HepG2 (cell line): ENCODE data around the gene SEMA4A. TPM values are rescaled to one million over a fixed set of nuclear protein-coding genes. Genes with fewer than 3 reads are reported as not detected.
A peak's percentile ranks its signal among the peaks of the same experiment; 100 is the strongest.

ENCODE experiments used
- DBP ChIP-seq: sonication (generic); formaldehyde crosslinking; IDR thresholded peaks from 2 replicates; pipeline ENCODE4 v1.4.0; 2020; ENCODE audit warnings: missing genetic modification reagents; ENCODE audit errors: not compliant biosample characterization
- E2F5 ChIP-seq: sonication (generic); formaldehyde crosslinking; conservative IDR thresholded peaks from 2 replicates; pipeline ENCODE4 v1.4.0; 2020; ENCODE audit warnings: missing genetic modification reagents
- EZH2 ChIP-seq: conservative IDR thresholded peaks from 2 replicates; pipeline ENCODE4 v1.6.1; 2012; ENCODE audit warnings: mild to moderate bottlenecking, low read depth, low read length, moderate library complexity
- GPN1 ChIP-seq: sonication (generic); formaldehyde crosslinking; IDR thresholded peaks from 2 replicates; pipeline ENCODE4 v1.5.1; 2020; ENCODE audit warnings: missing genetic modification reagents, borderline replicate concordance
- MAFF ChIP-seq: IDR thresholded peaks from 2 replicates; pipeline ENCODE4 v1.6.1; 2011; ENCODE audit warnings: low read depth, low read length, improper control_type of control experiment
- MIER3 ChIP-seq: IDR thresholded peaks from 2 replicates; pipeline ENCODE4 v1.6.1; 2016; ENCODE audit warnings: missing compliant biosample characterization, borderline replicate concordance
- MTA1 ChIP-seq: sonication (generic); formaldehyde crosslinking; IDR thresholded peaks from 2 replicates; pipeline ENCODE4 v1.4.0; 2020; ENCODE audit warnings: missing genetic modification reagents, mild to moderate bottlenecking, borderline replicate concordance
- RARA ChIP-seq: IDR thresholded peaks from 2 replicates; pipeline ENCODE4 v1.6.1; 2016; ENCODE audit warnings: missing genetic modification reagents, missing compliant biosample characterization
- TSC22D2 ChIP-seq: sonication (generic); formaldehyde crosslinking; IDR thresholded peaks from 2 replicates; pipeline ENCODE4 v1.5.1; 2020; ENCODE audit warnings: missing genetic modification reagents, mild to moderate bottlenecking, borderline replicate concordance
- ZFP91 ChIP-seq: sonication (generic); formaldehyde crosslinking; IDR thresholded peaks from 2 replicates; pipeline ENCODE4 v1.9.0; 2022; ENCODE audit warnings: missing genetic modification reagents, mild to moderate bottlenecking, borderline replicate concordance
- ZNF260 ChIP-seq: sonication (generic); formaldehyde crosslinking; IDR thresholded peaks from 2 replicates; pipeline ENCODE4 v1.4.0; 2020; ENCODE audit warnings: missing genetic modification reagents, low read depth, mild to moderate bottlenecking, borderline replicate concordance
- ZNF292 ChIP-seq: sonication (generic); formaldehyde crosslinking; IDR thresholded peaks from 2 replicates; pipeline ENCODE4 v1.8.1; 2022; ENCODE audit warnings: mild to moderate bottlenecking, low read depth, missing genetic modification reagents, borderline replicate concordance
- ZNF318 ChIP-seq: sonication (generic); formaldehyde crosslinking; IDR thresholded peaks from 2 replicates; pipeline ENCODE4 v1.4.0; 2020; ENCODE audit warnings: mild to moderate bottlenecking, missing genetic modification reagents
- ZNF724P ChIP-seq: sonication (generic); formaldehyde crosslinking; IDR thresholded peaks from 2 replicates; pipeline ENCODE4 v1.8.0; 2022; ENCODE audit warnings: missing genetic modification reagents, borderline replicate concordance
- ZSCAN21 ChIP-seq: sonication (generic); formaldehyde crosslinking; IDR thresholded peaks from 2 replicates; pipeline ENCODE4 v1.8.0; 2022; ENCODE audit warnings: mild to moderate bottlenecking, missing genetic modification reagents, moderate library complexity, borderline replicate concordance
- ZSCAN22 ChIP-seq: sonication (generic); formaldehyde crosslinking; IDR thresholded peaks from 2 replicates; pipeline ENCODE4 v1.4.0; 2020; ENCODE audit warnings: mild to moderate bottlenecking, missing genetic modification reagents
- polyA plus RNA-seq, 8 experiments: library from polyadenylated mRNA; depleted of rRNA in 3 of 8; stranded (reverse) in 7 of 8; unstranded in 1 of 8; fragments of >200 nt; fragmentation: Illumina TruSeq in 4 of 8; extraction: Trizol in 4 of 8; gene quantifications; 2 replicates each; pipeline versions ENCODE4 v1.2.1 to v1.2.3, GENCODE V29; 2011 to 2016; ENCODE audit warnings: low read depth in 4 of 8, missing spikeins in 1 of 8, mixed read lengths in 1 of 8; ENCODE audit not compliant: insufficient read depth in 1 of 8
- total RNA-seq, 5 experiments: library from RNA; depleted of rRNA; stranded (reverse); fragments of >200 nt; fragmentation: Illumina TruSeq; extraction: Trizol; gene quantifications; 2 replicates each; pipeline ENCODE4 v1.2.3, GENCODE V29; 2016; ENCODE audit warnings: low read depth in 1 of 5

The SEMA4A gene
- total and polyA plus RNA-seq, 2 of the 13 experiments (the other 11 are each of a cell fraction or from before 2014, with no cell fraction given) = 0.09 to 0.20 TPM

GRCh38 chr1:156140879-156141707 is 12.3 kb upstream of the SEMA4A start (continued):
- TF ChIP-seq ZNF318 (CRISPR knock-in tag) = peak; percentile 98
- TF ChIP-seq ZSCAN22 = no peak
- no peak for TF ChIP-seq ZNF260 (CRISPR knock-in tag)
- no peak; the same call in 1 of the 2 replicates for TF ChIP-seq TSC22D2 (CRISPR knock-in tag)
- no peak for TF ChIP-seq MIER3 (CRISPR knock-in tag)
- peak; percentile 53; the same call in 1 of the 2 replicates for TF ChIP-seq ZFP91 (CRISPR knock-in tag)
- no peak for TF ChIP-seq DBP (CRISPR knock-in tag)
- no peak for TF ChIP-seq RARA (CRISPR knock-in tag)
- TF ChIP-seq MTA1 (CRISPR knock-in tag) = no peak
- TF ChIP-seq MAFF = no peak
- no peak for TF ChIP-seq EZH2
- TF ChIP-seq ZNF724P (CRISPR knock-in tag) = no peak
- no peak for TF ChIP-seq ZNF292 (CRISPR knock-in tag)
- TF ChIP-seq ZSCAN21 (CRISPR knock-in tag) = no peak
- TF ChIP-seq E2F5 = no peak
- TF ChIP-seq GPN1 (CRISPR knock-in tag) = no peak
